Measurements from ENCODE around the gene GGT6.

The GGT6 gene

GRCh38 chr17:4515501-4515900 is 44.9 kb downstream of the GGT6 start:
- Histone ChIP-seq H3K36me3 (replicated peaks; ENCODE audit: low read depth, low read length) (no peaks in the 10 kb centered on the region), H3K9ac (ENCODE audit: low read length) (no peak overlapping the region), H3K27me3 (ENCODE audit: low read depth, low read length) (no peaks in the 10 kb centered on the region), H3K27ac (ENCODE audit: low read length) (no peak overlapping the region), H2AFZ (ENCODE audit: low read depth, low read length) (no peak overlapping the region), H3K4me1 (ENCODE audit: low read length) (peaks cover 16% of the 10 kb centered on the region), H4K20me1 (ENCODE audit: insufficient read depth, low read length) (no peaks in the 10 kb centered on the region), H3K79me2 (ENCODE audit: low read length) (no peaks in the 10 kb centered on the region), H3K4me3 (ENCODE audit: low read length) (no peak overlapping the region), H3K4me2 (ENCODE audit: low read length) (no peak overlapping the region), H3K9me3 (ENCODE audit: insufficient read depth, low read length) (no peaks in the 10 kb centered on the region)
- TF ChIP-seq CTCF (IDR thresholded peaks at IDR 0.05; ENCODE audit: low read depth, low read length) (no peak), EZH2phosphoT487 (IDR thresholded peaks at IDR 0.05; ENCODE audit: low read depth) (no peak)

- H4K20me1 ChIP-seq (ENCODE audit: insufficient read depth, low read length), result no peaks in the 10 kb centered on the region
- H2AFZ ChIP-seq (ENCODE audit: low read depth, low read length), result no peak overlapping the region
- no peaks in the 10 kb centered on the region for H3K9me3 ChIP-seq (ENCODE audit: insufficient read depth, low read length)
- no peak overlapping the region for H3K27ac ChIP-seq (ENCODE audit: low read length)
- no peak overlapping the region for H3K9ac ChIP-seq (ENCODE audit: low read length)
- peaks cover 16% of the 10 kb centered on the region for H3K4me1 ChIP-seq (ENCODE audit: low read length)
- no peak overlapping the region for H3K4me3 ChIP-seq (ENCODE audit: low read length)
- H3K4me2 ChIP-seq (ENCODE audit: low read length), result no peak overlapping the region
- H3K27me3 ChIP-seq (ENCODE audit: low read depth, low read length), result no peaks in the 10 kb centered on the region
- no peaks in the 10 kb centered on the region for H3K36me3 ChIP-seq (replicated peaks; ENCODE audit: low read depth, low read length)
- TF ChIP-seq CTCF (IDR thresholded peaks at IDR 0.05; ENCODE audit: low read depth, low read length) (no peak), EZH2phosphoT487 (IDR thresholded peaks at IDR 0.05; ENCODE audit: low read depth) (no peak)
- no peaks in the 10 kb centered on the region for H3K79me2 ChIP-seq (ENCODE audit: low read length)
These were observed 45.6 kb downstream of the GGT6 start for GRCh38 chr17:4514779-4515178.

GRCh38 chr17:4514206-4514605 is 46.2 kb downstream of the GGT6 start:
- H4K20me1 ChIP-seq (ENCODE audit: insufficient read depth, low read length), result no peaks in the 10 kb centered on the region
- no peaks in the 10 kb centered on the region for H3K27me3 ChIP-seq (ENCODE audit: low read depth, low read length)
- peaks cover 15% of the 10 kb centered on the region for H3K4me1 ChIP-seq (ENCODE audit: low read length)
- no peaks in the 10 kb centered on the region for H3K9me3 ChIP-seq (ENCODE audit: insufficient read depth, low read length)
- no peaks in the 10 kb centered on the region for H3K36me3 ChIP-seq (replicated peaks; ENCODE audit: low read depth, low read length)
- H3K9ac ChIP-seq (ENCODE audit: low read length), result no peak overlapping the region
- no peak overlapping the region for H3K4me2 ChIP-seq (ENCODE audit: low read length)
- TF ChIP-seq CTCF (IDR thresholded peaks at IDR 0.05; ENCODE audit: low read depth, low read length) (no peak), EZH2phosphoT487 (IDR thresholded peaks at IDR 0.05; ENCODE audit: low read depth) (no peak)
- no peak overlapping the region for H3K27ac ChIP-seq (ENCODE audit: low read length)
- H3K79me2 ChIP-seq (ENCODE audit: low read length), result no peaks in the 10 kb centered on the region
- H2AFZ ChIP-seq (ENCODE audit: low read depth, low read length), result no peak overlapping the region
- no peak overlapping the region for H3K4me3 ChIP-seq (ENCODE audit: low read length)

- H3K9ac ChIP-seq (ENCODE audit: low read length), result no peak overlapping the region
These were observed 47.0 kb downstream of the GGT6 start for GRCh38 chr17:4513113-4514032.

More at GRCh38 chr17:4513113-4514032, 47.0 kb downstream of the GGT6 start:
- no peak overlapping the region for H2AFZ ChIP-seq (ENCODE audit: low read depth, low read length)
- H4K20me1 ChIP-seq (ENCODE audit: insufficient read depth, low read length), result no peaks in the 10 kb centered on the region
- no peaks in the 10 kb centered on the region for H3K36me3 ChIP-seq (replicated peaks; ENCODE audit: low read depth, low read length)
- peaks cover 7% of the 10 kb centered on the region for H3K4me1 ChIP-seq (ENCODE audit: low read length)
- no peak for TF ChIP-seq EZH2phosphoT487 (IDR thresholded peaks at IDR 0.05; ENCODE audit: low read depth)
- TF ChIP-seq CTCF (IDR thresholded peaks at IDR 0.05; ENCODE audit: low read depth, low read length), result no peak
- H3K9me3 ChIP-seq (ENCODE audit: insufficient read depth, low read length), result no peaks in the 10 kb centered on the region
- no peak overlapping the region for H3K4me3 ChIP-seq (ENCODE audit: low read length)
- H3K27ac ChIP-seq (ENCODE audit: low read length), result no peak overlapping the region
- H3K79me2 ChIP-seq (ENCODE audit: low read length), result no peaks in the 10 kb centered on the region
- H3K27me3 ChIP-seq (ENCODE audit: low read depth, low read length), result no peaks in the 10 kb centered on the region
- H3K4me2 ChIP-seq (ENCODE audit: low read length), result no peak overlapping the region

All from OCI-LY3 (cell line).